GM12878 (cell line): ENCODE measurements around the gene GDAP1L1. TPM values are rescaled to one million over a fixed set of nuclear protein-coding genes. Genes with fewer than 3 reads are reported as not detected.

ENCODE experiments used
- ATAC-seq: fragments of 200-7000 bp; cut with Tn5 transposase; 3 replicates; pipeline ENCODE4 v1.9.1; 2020; ENCODE audit warnings: mild to moderate bottlenecking, moderate library complexity
- BruUV-seq: library from RNA; stranded (reverse); fragments of 400-500 nt; replicated peaks from 2 replicates; lab custom pipeline; 2021; lab: Mats Ljungman, UMichigan
- CTCF ChIA-PET: fragments of 300-600 bp; sonication (Branson Sonifier 250); formaldehyde crosslinking; extraction: SDS; loops from one replicate; lab custom pipeline; 2021; ENCODE audit warnings: inconsistent platforms; lab: Yijun Ruan, JAX
- POLR2A ChIA-PET: fragments of 350-600 bp; formaldehyde crosslinking; extraction: SDS; loops from one replicate; lab custom pipeline; 2021; ENCODE audit warnings: inconsistent platforms; lab: Charles Lee
- RAD21 ChIA-PET: fragments of 300-600 bp; sonication (Branson Sonifier 250); formaldehyde crosslinking; loops from one replicate; lab custom pipeline; 2023; ENCODE audit warnings: antibody characterized with exemption; ENCODE audit not compliant: unreplicated experiment; lab: Charles Lee
- SMC1A ChIA-PET: fragments of 300-600 bp; sonication (Branson Sonifier 250); formaldehyde crosslinking; loops from one replicate; lab custom pipeline; 2023; ENCODE audit not compliant: unreplicated experiment, uncharacterized antibody; lab: Charles Lee
- DNase-seq: peaks from one replicate; pipeline ENCODE4 v3.0.0-alpha.2; 2011; ENCODE audit warnings: low read depth, low spot score
- FAIRE-seq: peaks from 3 replicates; lab custom pipeline; 2011; peaks lifted over from hg19 to GRCh38; lab: Jason Lieb, UNC
- H2AFZ ChIP-seq: 2 replicates; pipeline ENCODE4 v1.6.0; 2011; ENCODE audit warnings: low read depth, low read length, control low read depth; ENCODE audit not compliant: control insufficient read depth
- H3K27ac ChIP-seq: 2 replicates; pipeline ENCODE4 v1.5.1; 2011; ENCODE audit warnings: control low read depth; ENCODE audit not compliant: control insufficient read depth, insufficient read depth
- H3K27me3 ChIP-seq, 2 experiments: replicated peaks in 1 of 2; 2 replicates each; pipeline versions ENCODE4 v1.6.0 to v1.6.1; 2011; ENCODE audit warnings: low read length in 1 of 2; ENCODE audit not compliant: control insufficient read depth in 2 of 2, insufficient read depth in 2 of 2
- H3K36me3 ChIP-seq, 2 experiments: 2 replicates each; pipeline ENCODE4 v1.5.1; 2011; ENCODE audit warnings: low read length in 1 of 2; ENCODE audit not compliant: control insufficient read depth in 2 of 2, insufficient read depth in 2 of 2
- H3K4me1 ChIP-seq: 2 replicates; pipeline ENCODE4 v1.6.1; 2011; ENCODE audit warnings: mild to moderate bottlenecking, low read length, moderate library complexity, mixed read lengths; ENCODE audit not compliant: control insufficient read depth, insufficient read depth
- H3K4me2 ChIP-seq: 2 replicates; pipeline ENCODE4 v1.6.0; 2011; ENCODE audit warnings: control low read depth; ENCODE audit not compliant: control insufficient read depth, insufficient read depth
- H3K4me3 ChIP-seq: fragments of 200-600 bp; sonication (generic); 2 replicates; pipeline ENCODE4 v1.5.1; 2016
- H3K79me2 ChIP-seq: 2 replicates; pipeline ENCODE4 v1.6.0; 2011; ENCODE audit warnings: low read length; ENCODE audit not compliant: control insufficient read depth, insufficient read depth
- H3K9ac ChIP-seq: 2 replicates; pipeline ENCODE4 v1.8.0; 2011; ENCODE audit warnings: low read length, control low read depth, mixed read lengths; ENCODE audit not compliant: control insufficient read depth, insufficient read depth
- H3K9me3 ChIP-seq: replicated peaks from 3 replicates; pipeline ENCODE4 v1.5.1; 2011; ENCODE audit warnings: mild to moderate bottlenecking, low read length; ENCODE audit not compliant: control insufficient read depth, insufficient read depth
- H4K20me1 ChIP-seq: 2 replicates; pipeline ENCODE4 v1.6.0; 2011; ENCODE audit not compliant: control insufficient read depth, insufficient read depth
- ATF7 ChIP-seq: fragments of 450-650 bp; IDR thresholded peaks from 2 replicates; pipeline ENCODE4 v1.6.1; 2016; ENCODE audit warnings: low read depth, mild to moderate bottlenecking
- BCL3 ChIP-seq: IDR thresholded peaks from 2 replicates; pipeline ENCODE4 v1.6.1; 2011; ENCODE audit warnings: borderline replicate concordance, low read depth, mild to moderate bottlenecking, moderate library complexity, low read length; ENCODE audit not compliant: insufficient read depth, poor library complexity, severe bottlenecking
- HCFC1 ChIP-seq: fragments of 150-350 bp; IDR thresholded peaks from 2 replicates; pipeline ENCODE4 v1.6.1; 2014; ENCODE audit warnings: low read length
- KDM1A ChIP-seq: fragments of 200-600 bp; sonication (generic); IDR thresholded peaks from 2 replicates; pipeline ENCODE4 v1.6.1; 2016; ENCODE audit warnings: borderline replicate concordance
- SMAD5 ChIP-seq: IDR thresholded peaks from 2 replicates; pipeline ENCODE4 v1.6.1; 2016; ENCODE audit warnings: antibody characterized with exemption, low read depth
- SREBF2 ChIP-seq: IDR thresholded peaks from 2 replicates; pipeline ENCODE4 v1.6.1; 2012; ENCODE audit warnings: mild to moderate bottlenecking, low read length
- STAT1 ChIP-seq: fragments of 450-650 bp; conservative IDR thresholded peaks from 2 replicates; pipeline ENCODE4 v1.6.1; 2014; ENCODE audit warnings: antibody characterized with exemption, mild to moderate bottlenecking
- USF2 ChIP-seq: IDR thresholded peaks from 2 replicates; pipeline ENCODE4 v1.6.1; 2011; ENCODE audit warnings: low read depth, low read length, improper control_type of control experiment, borderline replicate concordance
- ZNF384 ChIP-seq: IDR thresholded peaks from 2 replicates; pipeline ENCODE4 v1.6.1; 2012; ENCODE audit warnings: low read depth, mild to moderate bottlenecking, low read length, improper control_type of control experiment, borderline replicate concordance
- ZNF622 ChIP-seq: fragments of 450-650 bp; IDR thresholded peaks from 2 replicates; pipeline ENCODE4 v1.6.1; 2017; ENCODE audit warnings: mild to moderate bottlenecking, inconsistent platforms
- WGBS: methylation state at CpG from one replicate; pipeline ENCODE4 v1.1.6; 2016; ENCODE audit warnings: low lambda C conversion rate; ENCODE audit not compliant: insufficient replicate concordance, insufficient coverage; ENCODE audit errors: missing lambda C conversion rate; 5-methylcytosine and 5-hydroxymethylcytosine counted together
- in situ Hi-C: fragments of 300-500 bp; cut with MboI; formaldehyde crosslinking; loops from 9 replicates; pipeline ENCODE4 v1.14.3; 2018; ENCODE audit warnings: mixed read lengths
- intact Hi-C: fragments of 100-400 bp; cut with micrococcal nuclease; formaldehyde crosslinking; loops from one replicate; pipeline ENCODE4 v1.14.2; 2022; ENCODE audit not compliant: unreplicated experiment
- polyA plus RNA-seq, 11 experiments: library from polyadenylated mRNA; depleted of rRNA in 4 of 11; unstranded in 6 of 11; stranded (reverse) in 5 of 11; fragments of >200 nt; fragmentation: Nextera tagmentation in 4 of 11; fragmentation: Illumina TruSeq in 1 of 11; extraction: Ambion mirVana in 4 of 11; extraction: Trizol in 1 of 11; gene quantifications; 1 replicate in 1 of 11; 2 replicates in 10 of 11; pipeline versions ENCODE4 v1.2.1 to v1.2.3, GENCODE V29; 2011 to 2016; ENCODE audit warnings: inconsistent platforms in 2 of 11, missing spikeins in 2 of 11, low read depth in 1 of 11
- total RNA-seq, 4 experiments: library from RNA; depleted of rRNA in 3 of 4; stranded (reverse); fragments of >200 nt in 3 of 4; fragmentation: Illumina TruSeq in 1 of 4; extraction: Trizol in 1 of 4; gene quantifications; 2 replicates each; pipeline versions ENCODE4 v1.2.1 to v1.2.3, GENCODE V29; 2013 to 2021
- TF ChIP-seq, protein P1 (sequence below): IDR thresholded peaks from 2 replicates; pipeline ENCODE4 v1.6.1; 2012; ENCODE audit warnings: low read depth, low read length, improper control_type of control experiment

The GDAP1L1 gene
- total and polyA plus RNA-seq, 10 of the 15 experiments (the other 5 are each of a cell fraction or from before 2014, with no cell fraction given): 0.08 to 0.38 TPM; not detected in 8

- ChIA-PET CTCF (interaction anchor here (0.9 to 2.1 kb wide), 3 partner anchors 9 to 87 kb away, joined by 3 to 9 read pairs (median 8); partner anchors contain the start of gene FITM2), SMC1A (interaction anchor here (1.7 kb wide), 1 partner anchor 35 kb away, joined by 7 read pairs; no protein-coding TSS in a partner anchor), RAD21 (no interaction called here), POLR2A (no interaction called here)
- no TSS peak for BruUV-seq
- Histone ChIP-seq H3K79me2 (no peaks in the 10 kb centered on the region), H3K9ac (no peak overlapping the region), H4K20me1 (no peaks in the 10 kb centered on the region), H2AFZ (no peak overlapping the region), H3K36me3 (no peaks in the 10 kb centered on the region), H3K27me3 (no peaks in the 10 kb centered on the region), H3K27ac (no peak overlapping the region), H3K9me3 (no peaks in the 10 kb centered on the region), H3K4me1 (peaks cover under 1% of the 10 kb centered on the region; the same call in 1 of the 2 replicates), H3K4me2 (no peak overlapping the region), H3K4me3 (no peak overlapping the region)
- in situ Hi-C loops: no loop called here
- WGBS: 20% methylated on average over 5 of the region's 5 CpGs
- DNase-seq (no peak), ATAC-seq (no peak), FAIRE-seq (no peak)
- intact Hi-C loops: no loop called here
- no peak for TF ChIP-seq ZNF384
- TF ChIP-seq ATF7: no peak
- no peak for TF ChIP-seq HCFC1
- TF ChIP-seq, protein P1, sequence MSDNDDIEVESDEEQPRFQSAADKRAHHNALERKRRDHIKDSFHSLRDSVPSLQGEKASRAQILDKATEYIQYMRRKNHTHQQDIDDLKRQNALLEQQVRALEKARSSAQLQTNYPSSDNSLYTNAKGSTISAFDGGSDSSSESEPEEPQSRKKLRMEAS: no peak
- no peak for TF ChIP-seq ZNF622
Observed at GRCh38 chr20:44224637-44225036, 22.5 kb upstream of the GDAP1L1 start.

DNA sequence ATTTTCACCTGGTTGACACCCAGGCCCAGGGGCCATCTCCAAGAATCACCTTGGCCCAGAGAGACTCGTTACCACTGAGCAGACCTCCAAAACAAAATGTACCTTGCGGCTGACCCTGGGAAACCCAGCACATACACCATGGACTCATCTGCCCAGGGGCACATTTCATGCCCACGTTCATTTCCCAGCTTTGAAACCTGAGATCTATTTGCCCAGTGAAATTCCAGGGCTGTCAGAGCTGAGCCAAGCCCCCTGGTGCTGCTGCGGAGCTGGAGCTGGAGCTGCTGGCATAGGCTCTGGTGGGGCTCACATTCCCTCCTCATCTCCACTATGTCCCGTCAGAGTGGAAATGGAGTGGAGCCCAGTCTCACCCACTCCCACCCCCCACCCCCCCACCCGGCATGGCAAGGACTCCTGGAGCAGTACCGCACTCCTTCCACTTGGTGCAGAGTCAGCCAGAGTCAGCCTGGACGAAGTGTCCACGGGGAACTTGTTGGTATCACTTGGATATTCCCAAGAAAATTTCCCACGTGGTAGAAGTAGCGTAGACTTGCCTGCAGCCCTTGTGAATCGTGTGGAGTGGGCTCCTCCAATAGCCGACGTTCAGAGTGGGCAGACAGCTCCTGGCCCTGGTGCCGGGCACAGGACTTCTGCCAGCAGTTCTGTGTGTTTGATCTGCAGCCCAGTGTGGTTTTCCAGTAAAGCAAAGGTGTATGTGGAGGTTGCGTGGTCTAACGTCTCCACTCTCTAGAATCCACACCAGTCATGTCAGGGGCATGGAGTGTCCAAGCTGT lies 18.4 kb upstream of the GDAP1L1 start:
- Histone ChIP-seq H3K79me2 (no peaks in the 10 kb centered on the region), H3K27ac (no peak overlapping the region), H4K20me1 (no peaks in the 10 kb centered on the region), H3K36me3 (no peaks in the 10 kb centered on the region), H3K4me1 (no peaks in the 10 kb centered on the region), H3K4me2 (no peak overlapping the region), H3K9me3 (no peaks in the 10 kb centered on the region), H3K4me3 (no peak overlapping the region), H3K9ac (no peak overlapping the region), H3K27me3 (no peaks in the 10 kb centered on the region; a peak in 1 of 4 replicates), H2AFZ (no peak overlapping the region)
- ATAC-seq: no peak
- intact Hi-C loops: no loop called here
- no peak for FAIRE-seq
- DNase-seq: no peak
- ChIA-PET RAD21 (no interaction called here), CTCF (interaction anchor here (0.8 to 1.9 kb wide), 4 partner anchors 10 to 82 kb away, joined by 3 to 5 read pairs (median 4); partner anchors contain the start of gene FITM2), POLR2A (no interaction called here), SMC1A (interaction anchor here (0.6 kb wide), 1 partner anchor 1639 kb away, joined by 3 read pairs; no protein-coding TSS in a partner anchor)
- BruUV-seq: no TSS peak
- in situ Hi-C loops: no loop called here
- WGBS: 41% methylated on average over 17 of the region's 17 CpGs
- TF ChIP-seq SMAD5 (no peak), KDM1A (no peak), USF2 (no peak), SREBF2 (no peak), STAT1 (no peak), BCL3 (no peak)
